Skeletal muscle tissue (tissue), 5 donors: Measurements from ENCODE around the gene ZIM2. TPM values are rescaled to one million over a fixed set of nuclear protein-coding genes. Genes with fewer than 3 reads are reported as not detected.

Experiments
- H3K27ac ChIP-seq: one replicate; pipeline ENCODE4 v1.7.0; 2013; ENCODE audit warnings: mild to moderate bottlenecking, low read depth, low read length, inconsistent platforms
- H3K27me3 ChIP-seq, 3 donors: one replicate each; pipeline ENCODE4 v1.7.0; 2013; ENCODE audit warnings: low read length in 3 of 3; ENCODE audit not compliant: control insufficient read depth in 3 of 3, insufficient read depth in 3 of 3
- H3K36me3 ChIP-seq, 3 donors: one replicate each; pipeline ENCODE4 v1.7.0; 2013; ENCODE audit warnings: low read length in 3 of 3; ENCODE audit not compliant: control insufficient read depth in 3 of 3, insufficient read depth in 3 of 3
- H3K4me1 ChIP-seq, 3 donors: one replicate each; pipeline ENCODE4 v1.7.0; 2013; ENCODE audit warnings: low read length in 3 of 3, mild to moderate bottlenecking in 3 of 3; ENCODE audit not compliant: control insufficient read depth in 3 of 3, insufficient read depth in 3 of 3
- H3K4me3 ChIP-seq, 3 donors: one replicate each; pipeline ENCODE4 v1.7.0; 2013; ENCODE audit warnings: low read length in 3 of 3
- H3K9ac ChIP-seq, 3 donors: one replicate each; pipeline ENCODE4 v1.7.0; 2013; ENCODE audit warnings: low read length in 3 of 3, mild to moderate bottlenecking in 3 of 3, moderate library complexity in 2 of 3, low read depth in 1 of 3
- H3K9me3 ChIP-seq, 3 donors: one replicate each; pipeline ENCODE4 v1.7.0; 2013; ENCODE audit warnings: low read length in 3 of 3; ENCODE audit not compliant: control insufficient read depth in 3 of 3
- small RNA-seq: library from RNA; depleted of rRNA; stranded (forward); fragments of <200 nt; gene quantifications from one replicate; pipeline ENCODE3, GENCODE V24; 2014
- total RNA-seq: library from RNA; depleted of rRNA; stranded (reverse); fragments of >200 nt; gene quantifications from one replicate; pipeline ENCODE4 v1.2.3, GENCODE V29; 2014
- donor health status: Osteomylitis.

Gene ZIM2
- total RNA-seq, 1 donor from 2014 or later, result 12.0 TPM

DNA sequence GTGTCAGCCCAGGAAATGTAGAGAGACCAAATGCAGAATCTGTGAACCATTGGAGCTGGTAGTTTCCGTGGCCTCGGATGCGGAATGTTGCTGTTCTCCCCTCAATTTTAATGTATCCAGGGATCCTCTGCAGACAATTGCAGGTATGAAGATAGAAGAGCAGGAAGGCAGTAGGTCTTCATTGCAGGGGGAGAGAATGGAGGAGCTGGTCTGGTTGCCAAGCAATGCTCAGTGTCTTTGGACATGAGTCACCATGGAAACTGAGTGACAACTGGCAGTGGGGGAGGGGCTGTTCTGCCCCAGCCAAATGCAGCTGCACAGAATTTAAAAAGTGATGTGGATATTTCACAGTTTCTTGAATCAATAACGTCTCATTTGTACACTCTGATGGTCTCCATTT lies 112.8 kb downstream of the ZIM2 start:
- Histone ChIP-seq H3K4me3 (no peak overlapping the region), H3K27me3 (no peaks in the 10 kb centered on the region), H3K36me3 (no peaks in the 10 kb centered on the region), H3K9ac (no peak overlapping the region), H3K27ac (no peak overlapping the region), H3K4me1 (no peaks in the 10 kb centered on the region), H3K9me3 (peaks cover 2 to 4% (median 3%) of the 10 kb centered on the region in 3 donors)

DNA sequence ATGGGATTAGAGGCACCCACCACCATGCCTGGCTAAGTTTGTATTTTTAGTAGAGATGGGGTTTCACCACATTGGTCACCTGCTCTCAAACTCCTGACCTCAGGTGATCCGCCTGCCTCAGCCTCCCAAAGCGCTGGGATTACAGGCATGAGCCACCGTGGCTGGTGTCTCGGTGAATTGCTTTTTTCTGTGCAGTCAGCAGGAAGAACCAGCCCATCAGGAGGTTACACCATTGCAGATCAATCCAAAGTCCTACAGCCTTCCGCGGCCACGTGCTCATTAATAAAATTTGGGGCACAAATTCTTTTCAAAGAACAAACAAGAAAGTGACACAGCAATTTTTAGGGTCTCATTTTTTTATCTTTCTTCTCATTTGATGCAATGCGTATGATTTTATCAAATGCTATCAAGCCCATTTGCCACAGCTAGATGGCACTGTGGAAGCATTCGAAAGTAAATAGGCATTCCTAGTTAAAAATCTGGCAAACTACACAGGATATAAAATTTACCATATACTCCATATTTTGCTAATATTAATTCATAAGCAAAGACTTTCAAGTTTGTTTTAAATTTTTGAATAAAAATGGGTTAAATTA lies 114.6 kb downstream of the ZIM2 start:
- Histone ChIP-seq H3K4me1 (no peaks in the 10 kb centered on the region), H3K9me3 (peaks cover 2 to 4% (median 3%) of the 10 kb centered on the region in 3 donors)

More for the DNA sequence above, 114.6 kb downstream of the ZIM2 start:
- Histone ChIP-seq H3K27me3 (no peaks in the 10 kb centered on the region), H3K9ac (no peak overlapping the region), H3K27ac (no peak overlapping the region), H3K36me3 (no peaks in the 10 kb centered on the region), H3K4me3 (no peak overlapping the region)

Small RNAs within 50 kb of the gene (small RNA-seq; reads per million reads assigned to genes)
- gene AC006115.2, result not detected

Other genes with a start within 250 kb of the ZIM2 start
- 8.9 TPM for gene ZNF71, start 245.4 kb downstream of the ZIM2 start, total RNA-seq
- gene SMIM17, start 197.6 kb downstream of the ZIM2 start, total RNA-seq, result 0.52 TPM
- gene ZNF835, start 169.0 kb downstream of the ZIM2 start, total RNA-seq, result 3.1 TPM
- gene PEG3, start within 50 bp of the ZIM2 start, total RNA-seq, result 126 TPM